C4-2B (cell line): Measurements from ENCODE around the gene CDC42BPA.
"Not testable (repeated sequence)": the region's sequence is repeated elsewhere in the genome, so short reads cannot be mapped to it uniquely, and the experiment has no call there.

Experiments used
- H3K27ac ChIP-seq: fragments of 450-650 bp; 2 replicates; pipeline ENCODE4 v1.5.1; 2017
- CTCF ChIP-seq: fragments of 450-650 bp; conservative IDR thresholded peaks from 2 replicates; pipeline ENCODE4 v1.5.1; 2017; ENCODE audit warnings: mild to moderate bottlenecking
- ZFX ChIP-seq: fragments of 450-650 bp; IDR thresholded peaks from 2 replicates; pipeline ENCODE4 v1.6.1; 2017

Gene CDC42BPA

GRCh38 chr1:227155004-227155403, 163.3 kb downstream of the CDC42BPA start:
- no peak for TF ChIP-seq ZFX
- TF ChIP-seq CTCF = no peak
- no peak overlapping the region for H3K27ac ChIP-seq

GRCh38 chr1:227152525-227152924, 165.8 kb downstream of the CDC42BPA start:
- TF ChIP-seq CTCF = no peak
- no peak for TF ChIP-seq ZFX
- H3K27ac ChIP-seq = no peak overlapping the region

- TF ChIP-seq ZFX = no peak
- TF ChIP-seq CTCF = no peak
- no peak overlapping the region for H3K27ac ChIP-seq
Measured at GRCh38 chr1:227140376-227140775, 177.9 kb downstream of the CDC42BPA start.

- TF ChIP-seq CTCF (no peak), ZFX (no peak)
- no peak overlapping the region for H3K27ac ChIP-seq
Measured at GRCh38 chr1:227136210-227136820, 182.0 kb downstream of the CDC42BPA start.

GRCh38 chr1:227134686-227135314, 183.5 kb downstream of the CDC42BPA start:
- H3K27ac ChIP-seq = no peak overlapping the region
- TF ChIP-seq CTCF (no peak), ZFX (no peak)

- H3K27ac ChIP-seq = not testable (repeated sequence)
Measured at GRCh38 chr1:227132695-227133094, 185.6 kb downstream of the CDC42BPA start.

GRCh38 chr1:227131193-227131592, 187.1 kb downstream of the CDC42BPA start:
- H3K27ac ChIP-seq = no peak overlapping the region
- TF ChIP-seq ZFX (no peak), CTCF (peak; percentile 72)

- H3K27ac ChIP-seq = no peak overlapping the region
- TF ChIP-seq CTCF (no peak), ZFX (no peak)
Measured at GRCh38 chr1:227127891-227128290, 190.4 kb downstream of the CDC42BPA start.
